HG03095 (cell line): Measurements from ENCODE around the gene TMEM132E.

ENCODE experiments used
- ATAC-seq: cut with Tn5 transposase; IDR thresholded peaks from one replicate; pipeline ENCODE4 v1.9.1; 2021; ENCODE audit warnings: moderate library complexity; ENCODE audit not compliant: unreplicated experiment

Gene TMEM132E

DNA sequence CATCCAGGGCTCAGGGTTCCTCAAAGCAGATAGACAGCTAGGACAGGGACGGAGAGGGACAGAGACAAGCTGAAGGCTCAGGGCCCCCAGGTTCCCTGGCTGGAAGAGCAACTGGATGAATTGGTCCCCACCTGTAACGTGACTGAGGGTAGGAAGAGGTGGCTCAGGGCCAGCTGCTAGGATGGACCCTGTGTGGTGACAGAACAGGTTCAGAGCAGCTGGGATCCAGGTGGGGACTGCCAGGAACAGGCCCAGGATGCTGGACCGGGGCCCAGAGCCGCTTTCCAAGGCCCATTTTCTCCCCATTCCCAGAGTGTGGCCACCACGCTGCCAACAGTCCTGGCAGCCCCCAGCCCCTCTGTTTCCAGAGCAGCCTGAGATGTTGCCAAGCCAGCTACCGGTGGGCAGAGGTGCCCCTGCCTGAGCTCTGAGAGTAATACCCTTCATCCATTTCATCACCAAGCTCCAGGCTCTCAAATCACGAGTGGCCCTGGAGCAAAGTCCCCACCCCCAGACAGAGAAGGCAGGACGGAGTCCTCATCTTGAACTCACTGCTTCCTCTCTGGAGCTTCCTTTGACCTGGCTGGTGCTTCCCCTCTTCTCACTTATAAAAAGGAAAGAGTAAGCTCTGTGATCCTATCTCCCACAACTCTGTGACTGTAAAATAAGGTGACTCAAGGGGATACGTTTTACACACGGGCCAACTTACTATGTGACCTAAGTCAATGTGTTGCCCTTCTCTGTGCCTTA is 79.6 kb downstream of the TMEM132E start:
- ATAC-seq, result no peak

DNA sequence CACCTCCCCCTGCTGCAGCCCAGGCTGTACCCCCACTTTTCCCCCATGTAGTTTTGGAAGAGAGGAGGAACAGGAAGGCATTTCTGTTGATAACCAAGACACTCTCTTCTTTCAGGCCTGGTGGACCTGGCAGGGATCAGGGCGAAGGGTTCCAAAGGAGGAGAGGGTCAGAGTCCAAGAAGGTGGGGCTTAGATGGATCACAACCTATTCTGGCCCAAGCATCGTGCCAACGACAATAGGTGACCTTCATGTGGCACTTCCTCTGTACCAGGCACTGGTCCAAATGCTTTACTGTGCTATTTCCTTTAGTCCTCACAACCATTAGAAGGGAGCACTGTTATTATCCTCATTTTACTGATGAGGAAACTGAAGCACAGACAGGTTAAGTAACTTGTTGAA is 84.3 kb downstream of the TMEM132E start:
- no peak for ATAC-seq

DNA sequence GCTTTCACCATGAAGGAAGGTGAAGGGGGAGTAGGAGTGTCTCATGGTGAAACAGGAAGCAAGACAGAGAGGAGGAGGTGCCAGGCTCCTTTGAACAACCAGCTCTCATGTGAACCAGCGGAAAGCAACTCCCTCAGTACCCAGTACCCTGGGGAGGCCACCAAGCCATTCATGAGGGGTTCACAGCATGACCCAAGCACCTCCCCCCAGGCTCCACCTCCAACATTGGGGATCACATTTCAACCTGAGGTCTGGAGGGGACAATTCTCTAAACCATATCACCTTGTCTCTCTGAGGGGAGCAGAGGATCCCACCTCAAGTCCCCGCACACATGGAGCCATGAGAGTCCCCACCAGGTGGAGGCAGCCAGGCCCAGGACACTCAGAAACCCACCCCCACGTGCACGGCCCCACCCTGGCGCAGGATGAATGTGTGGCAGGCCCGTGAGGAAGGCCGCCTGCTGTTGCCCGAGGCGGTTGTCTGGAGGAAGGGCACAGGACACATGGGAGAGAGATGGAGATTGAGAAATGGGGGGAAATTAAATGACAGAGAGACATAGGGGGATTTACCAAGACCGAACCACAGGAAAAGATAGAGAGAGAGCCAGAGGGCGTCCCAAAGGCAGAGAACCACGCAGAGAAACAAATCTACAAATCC is 85.9 kb downstream of the TMEM132E start:
- ATAC-seq, result no peak

DNA sequence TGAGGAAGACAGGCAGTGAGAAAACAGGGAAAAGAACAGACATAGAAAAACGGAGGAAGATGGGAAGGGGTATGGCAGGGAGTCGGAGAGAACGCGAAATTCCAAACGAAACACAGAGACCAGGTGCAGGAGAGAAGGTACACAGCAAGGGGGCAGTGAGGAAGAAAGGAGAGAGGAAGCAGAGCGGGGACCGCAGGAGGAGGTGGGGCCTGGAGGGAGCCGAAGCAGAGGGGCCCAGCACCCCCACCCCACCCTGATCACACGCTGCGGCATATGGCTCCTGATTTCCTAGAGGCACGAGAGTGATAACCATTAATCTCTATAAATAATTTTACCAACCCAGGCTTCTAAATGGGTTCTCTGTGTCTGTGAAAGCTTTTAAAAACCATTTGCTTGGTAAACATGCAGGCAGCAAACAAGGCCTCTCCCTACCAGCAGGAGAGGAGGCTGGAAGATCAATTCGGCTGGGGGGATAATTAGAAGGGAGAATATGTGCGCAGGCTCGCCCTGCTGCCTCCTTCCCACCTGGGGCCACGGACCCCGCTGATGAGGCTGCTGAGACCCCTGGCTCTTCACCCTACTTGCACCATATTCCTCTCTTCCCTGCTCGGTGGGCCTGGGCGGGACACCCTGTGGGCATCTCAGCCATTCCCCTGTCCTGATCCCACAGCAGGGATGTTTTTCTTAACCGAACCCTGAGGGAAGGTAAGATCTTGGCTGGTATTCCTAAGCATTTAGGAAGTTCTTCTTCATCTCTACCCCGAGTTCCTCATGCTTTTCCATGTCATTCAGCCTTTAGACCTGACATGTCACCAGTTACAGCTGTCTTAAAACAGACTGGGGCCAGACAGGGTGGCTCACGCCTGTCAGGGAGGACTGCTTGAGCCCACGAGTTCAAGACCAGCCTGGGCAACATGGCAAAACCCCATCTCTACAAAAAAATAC is 86.7 kb downstream of the TMEM132E start:
- no peak for ATAC-seq

DNA sequence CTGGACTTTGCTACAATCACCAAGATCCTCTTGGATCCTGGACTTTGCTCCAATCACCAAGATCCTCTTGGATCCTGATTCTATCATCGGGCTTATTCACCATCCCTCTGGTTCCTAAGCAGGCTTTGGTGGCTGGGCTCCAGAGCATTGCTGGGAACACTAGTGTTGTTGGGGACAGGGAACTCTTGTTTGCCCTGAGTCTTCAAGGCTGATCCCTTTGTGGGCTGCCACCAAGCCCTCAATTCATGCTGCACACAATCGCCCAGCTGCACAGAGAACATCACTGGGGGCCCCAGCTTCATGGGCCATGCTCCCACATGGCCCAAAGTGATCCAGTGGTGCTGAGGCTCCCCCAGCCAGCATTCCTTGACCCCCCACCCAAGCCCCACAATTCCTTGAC is 88.3 kb downstream of the TMEM132E start:
- ATAC-seq, result no peak

DNA sequence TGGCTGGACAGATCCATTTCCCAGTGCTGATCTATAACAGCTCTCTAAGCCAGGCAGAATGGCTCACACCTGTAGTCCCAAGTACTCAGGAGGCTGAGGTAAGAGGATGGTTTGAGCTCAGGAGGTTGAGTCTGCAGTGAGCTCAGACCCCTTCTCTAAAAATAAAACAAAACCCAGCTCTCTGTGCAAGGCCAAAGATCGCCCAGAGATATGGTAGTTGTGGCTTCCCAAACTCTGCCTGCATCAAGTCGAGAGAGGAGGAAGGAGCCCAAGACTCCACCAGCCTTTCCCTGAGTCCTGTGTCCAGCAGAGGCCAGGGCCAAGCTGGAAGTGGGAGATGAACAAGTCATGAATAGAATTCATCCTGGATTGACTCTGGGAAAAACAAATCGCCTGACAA is 88.8 kb downstream of the TMEM132E start:
- no peak for ATAC-seq

DNA sequence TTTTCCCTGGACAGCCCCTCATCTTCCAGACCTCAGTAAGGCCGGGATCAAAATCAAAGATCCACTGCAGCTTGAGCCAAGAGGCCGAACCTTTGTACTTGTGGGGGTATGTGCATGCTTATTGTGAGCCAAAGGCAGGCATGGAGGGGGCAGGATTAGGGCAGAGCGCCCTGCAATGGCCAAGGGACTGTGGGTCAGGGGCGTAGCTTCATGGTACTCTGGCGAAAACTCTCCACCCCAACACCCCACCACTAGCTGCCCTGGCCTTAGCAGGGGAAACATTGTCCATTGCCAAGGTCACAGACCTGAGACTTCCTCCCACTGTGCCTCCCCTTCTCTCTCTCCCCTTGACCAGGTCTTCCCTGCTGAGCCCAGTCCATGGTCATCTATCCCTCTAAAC is 90.1 kb downstream of the TMEM132E start:
- no peak for ATAC-seq

DNA sequence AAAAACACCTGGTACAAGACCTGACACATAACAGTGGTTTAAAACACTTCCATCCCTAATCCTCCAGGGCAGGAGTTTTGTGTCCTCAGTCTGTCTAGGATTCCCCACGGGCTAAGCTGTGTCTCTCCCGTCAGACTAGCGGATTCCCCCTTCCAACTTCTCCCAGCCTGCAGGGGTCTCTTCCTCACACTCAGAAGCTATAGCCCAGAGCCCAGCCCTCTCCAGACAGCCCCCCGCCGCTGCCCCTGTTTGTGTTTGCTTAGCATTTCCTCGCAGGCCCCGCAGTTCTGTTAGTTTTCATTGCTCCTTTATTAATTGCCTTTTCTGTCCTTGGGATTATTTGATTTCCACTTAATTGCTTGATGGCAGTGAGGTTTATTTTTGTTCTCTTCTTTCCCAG is 91.2 kb downstream of the TMEM132E start:
- no peak for ATAC-seq

DNA sequence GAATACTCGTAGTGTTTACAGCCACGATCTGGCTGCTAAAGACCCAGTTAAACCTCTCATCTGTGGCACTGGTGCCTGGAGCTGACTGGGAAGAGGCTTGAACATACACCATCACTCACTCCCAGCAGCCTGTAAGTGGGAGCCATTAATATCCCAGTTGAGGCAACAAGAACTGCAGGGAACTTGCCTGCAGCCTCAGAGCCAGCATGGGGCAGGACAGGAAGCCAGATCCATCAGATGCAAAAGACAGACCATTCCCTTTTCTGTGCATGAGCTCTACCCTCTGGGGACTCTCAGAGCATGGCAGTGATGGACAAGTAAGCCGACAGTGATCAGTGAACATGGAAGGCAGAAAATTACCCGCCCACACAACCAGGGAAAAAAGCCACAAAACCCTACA is 91.8 kb downstream of the TMEM132E start:
- ATAC-seq, result no peak

DNA sequence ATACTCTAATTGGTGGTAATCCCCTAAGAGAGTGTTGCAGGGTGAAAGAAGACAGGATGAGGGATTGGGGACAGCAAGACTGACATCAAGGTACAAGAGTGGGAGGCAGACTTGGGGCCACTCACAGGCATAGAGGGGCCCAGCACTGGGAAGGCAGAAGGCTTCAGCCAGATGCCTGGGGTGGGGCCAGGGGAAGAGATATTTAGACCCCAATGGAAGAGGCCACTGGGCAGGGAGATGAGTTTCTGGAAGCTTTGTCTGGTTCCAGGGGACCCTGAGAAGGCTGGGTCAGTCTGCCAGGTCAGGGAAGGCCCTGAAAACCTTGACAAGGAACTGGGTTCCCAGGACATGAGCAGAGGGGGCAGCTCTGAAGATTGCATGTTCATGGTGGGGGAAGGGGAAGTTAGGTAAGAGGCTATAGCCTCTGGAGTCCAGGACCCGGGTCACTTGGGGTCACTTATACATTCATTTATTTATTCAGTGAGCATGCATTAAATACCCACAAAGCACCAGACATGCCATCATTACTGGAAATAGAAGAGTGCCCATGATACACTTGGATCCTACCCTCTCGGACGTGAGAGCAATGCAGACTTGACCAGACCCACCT is 92.9 kb downstream of the TMEM132E start:
- no peak for ATAC-seq

DNA sequence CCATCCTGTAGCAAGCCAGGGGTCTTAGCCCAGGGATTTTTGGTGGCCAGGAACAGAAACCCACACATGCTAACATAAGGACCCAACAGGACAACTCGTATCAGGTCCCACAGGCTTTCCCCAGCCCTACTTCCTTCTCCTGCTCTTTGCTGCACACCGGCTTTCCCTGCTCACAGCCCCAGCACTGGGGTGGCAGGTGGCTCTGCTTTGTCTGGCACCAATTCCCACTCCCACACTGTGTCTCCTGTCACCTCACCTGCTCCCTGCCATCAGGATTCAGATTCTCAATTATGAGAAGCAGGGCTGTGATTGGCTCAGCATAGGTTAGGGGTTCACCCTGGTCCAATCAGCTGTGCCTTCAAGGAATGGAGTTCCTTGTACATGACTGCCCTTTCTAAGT is 94.1 kb downstream of the TMEM132E start:
- ATAC-seq, result no peak

DNA sequence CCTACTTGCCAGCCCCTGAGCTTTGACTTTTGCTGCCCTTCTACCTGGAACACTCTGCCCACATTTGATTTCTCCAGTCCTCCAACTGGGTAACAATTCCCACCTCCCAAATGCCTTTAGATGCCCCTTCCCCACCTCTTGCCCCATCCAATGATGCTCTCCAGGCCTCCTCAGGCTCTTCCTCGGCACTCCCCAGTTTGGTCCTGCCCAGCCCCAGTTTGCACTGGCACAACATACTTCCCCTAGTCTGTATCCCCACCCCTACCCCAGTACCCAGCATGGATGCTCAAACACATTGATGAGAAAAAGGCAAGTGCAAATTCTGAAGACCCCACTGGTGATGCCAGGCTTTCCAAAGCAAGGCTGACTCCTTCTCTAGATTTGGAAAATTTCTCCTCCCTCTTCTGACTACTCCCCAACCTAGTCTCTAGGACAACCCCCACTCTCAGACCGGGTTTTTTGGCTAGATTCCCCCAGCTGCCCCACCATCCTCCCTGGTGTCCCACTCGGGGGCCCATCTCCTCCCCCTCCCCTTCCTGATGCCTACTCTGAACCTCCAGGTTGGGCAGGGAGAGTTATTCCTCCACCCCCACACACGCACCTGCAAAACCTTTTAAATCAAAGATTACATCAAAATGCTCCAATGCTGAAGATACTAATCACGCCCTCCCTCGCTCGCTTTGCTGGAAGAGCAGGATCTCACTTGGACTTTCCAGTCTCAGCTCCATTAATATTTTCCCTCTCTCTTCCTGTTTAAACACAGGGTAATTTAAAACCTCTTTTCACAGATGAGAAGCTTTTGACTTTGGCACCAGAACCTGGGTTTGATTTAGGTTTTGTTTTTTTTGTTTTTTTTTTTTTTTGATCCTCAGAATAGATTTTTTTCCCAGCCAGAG is 94.9 kb downstream of the TMEM132E start:
- no peak for ATAC-seq

DNA sequence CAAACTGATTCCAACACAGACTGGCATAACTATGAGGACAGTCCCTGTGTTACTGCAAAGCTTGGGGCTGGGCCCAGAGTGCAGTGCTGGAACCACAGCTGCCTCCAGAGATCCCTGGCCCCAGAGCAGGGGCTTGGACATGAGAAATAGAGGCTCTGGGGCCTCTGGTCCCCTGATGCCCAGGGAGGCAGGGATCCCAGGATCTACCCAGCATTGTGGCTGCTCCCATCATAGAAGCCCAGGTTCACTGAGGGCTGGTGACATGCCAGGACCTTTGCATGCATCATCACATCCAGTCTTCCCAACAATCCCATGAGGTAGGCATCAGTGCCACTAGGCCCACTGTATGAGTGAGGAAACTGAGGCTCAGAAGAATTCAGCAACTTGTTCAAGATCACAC is 95.8 kb downstream of the TMEM132E start:
- ATAC-seq, result no peak

DNA sequence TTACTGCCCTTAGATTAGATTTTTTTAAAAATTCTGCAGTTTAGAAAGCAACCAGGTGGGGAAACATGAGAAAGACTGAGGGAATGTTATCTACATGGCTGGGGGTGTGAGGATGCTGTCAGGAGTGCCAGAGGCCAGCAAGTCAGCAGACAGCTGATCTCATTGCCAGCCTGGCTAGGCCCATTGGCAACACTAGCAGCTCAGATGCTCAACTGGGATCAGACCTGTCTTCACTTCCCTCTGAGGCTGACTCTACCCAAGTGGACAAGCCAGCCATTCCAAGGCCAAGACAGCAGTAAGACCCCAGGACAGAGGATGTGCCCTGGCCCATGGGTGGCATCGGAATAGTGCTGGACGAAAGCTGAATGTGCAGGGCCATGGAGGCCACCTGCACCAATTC is 96.2 kb downstream of the TMEM132E start:
- no peak for ATAC-seq

DNA sequence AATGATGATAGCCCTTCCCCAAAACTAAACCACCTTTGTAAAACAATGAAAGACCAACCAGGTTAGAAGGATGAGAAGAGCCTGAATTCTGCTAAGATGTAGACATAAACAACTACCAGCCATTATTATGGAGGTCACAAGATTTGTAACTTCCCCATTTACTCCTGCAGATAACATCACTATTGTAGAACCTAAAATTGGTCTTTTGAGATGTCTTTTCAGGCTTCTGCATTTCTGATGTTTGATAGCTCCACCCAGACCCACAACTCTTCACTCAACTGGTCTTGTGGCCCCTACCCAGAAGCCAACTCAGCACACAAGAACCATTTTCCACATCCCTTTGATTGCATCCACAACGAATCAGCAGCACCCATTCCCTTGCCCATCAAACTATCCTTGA is 100.8 kb downstream of the TMEM132E start:
- no peak for ATAC-seq

DNA sequence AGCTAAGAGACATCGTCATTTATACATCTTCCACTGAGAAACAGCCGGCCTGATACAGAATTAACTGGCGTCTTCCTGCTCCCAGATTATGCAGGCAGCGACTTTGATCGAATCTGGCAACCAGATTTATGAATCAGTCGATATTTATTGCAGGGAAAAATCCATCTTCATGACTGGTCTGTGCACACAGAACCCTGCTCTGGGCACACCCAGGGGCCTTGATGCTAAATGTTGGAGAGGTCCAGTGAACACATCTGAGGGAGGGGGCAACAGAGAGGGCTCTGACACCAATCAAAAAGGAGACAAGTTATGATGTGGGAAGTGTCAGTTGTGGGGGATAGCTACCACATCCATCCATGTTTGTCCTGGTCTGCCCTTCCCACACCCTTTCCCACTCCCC is 102.9 kb downstream of the TMEM132E start:
- no peak for ATAC-seq

DNA sequence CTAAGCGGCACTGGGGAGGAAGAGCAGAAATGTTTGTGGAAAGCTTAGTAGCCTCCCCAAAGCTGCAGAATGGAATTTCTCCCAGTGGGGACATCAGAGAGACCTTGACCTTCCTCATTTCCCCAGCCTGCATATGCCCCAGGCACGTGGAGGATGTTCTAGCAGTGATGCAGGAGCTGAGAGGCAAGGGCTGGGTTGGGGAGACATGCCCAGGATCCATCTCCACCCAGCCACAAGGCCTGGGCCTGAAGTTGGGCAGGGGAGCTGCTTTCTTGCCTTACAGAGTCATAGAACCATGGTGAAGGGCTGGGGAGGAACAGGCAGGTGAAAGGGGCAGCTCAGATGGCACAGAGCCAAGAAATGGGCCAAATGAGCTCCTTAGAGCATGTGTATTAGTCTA is 104.0 kb downstream of the TMEM132E start:
- ATAC-seq, result no peak
